Measurements from ENCODE around the gene LIPC.

The LIPC gene

GRCh38 chr15:58423205-58423604 lies 8.6 kb upstream of the LIPC start:
- no peak for TF ChIP-seq CTCF (IDR thresholded peaks at IDR 0.05)
- no peak for TF ChIP-seq ZFX (IDR thresholded peaks at IDR 0.05; ENCODE audit: borderline replicate concordance)
- H3K27ac ChIP-seq: no peak overlapping the region

GRCh38 chr15:58423831-58424608 lies 7.8 kb upstream of the LIPC start:
- TF ChIP-seq ZFX (IDR thresholded peaks at IDR 0.05; ENCODE audit: borderline replicate concordance) (no peak), CTCF (IDR thresholded peaks at IDR 0.05) (no peak)
- H3K27ac ChIP-seq: no peak overlapping the region

- TF ChIP-seq CTCF (IDR thresholded peaks at IDR 0.05): no peak
- TF ChIP-seq ZFX (IDR thresholded peaks at IDR 0.05; ENCODE audit: borderline replicate concordance): no peak
- no peak overlapping the region for H3K27ac ChIP-seq
These were observed 7.1 kb upstream of the LIPC start for GRCh38 chr15:58424722-58425121.

DNA sequence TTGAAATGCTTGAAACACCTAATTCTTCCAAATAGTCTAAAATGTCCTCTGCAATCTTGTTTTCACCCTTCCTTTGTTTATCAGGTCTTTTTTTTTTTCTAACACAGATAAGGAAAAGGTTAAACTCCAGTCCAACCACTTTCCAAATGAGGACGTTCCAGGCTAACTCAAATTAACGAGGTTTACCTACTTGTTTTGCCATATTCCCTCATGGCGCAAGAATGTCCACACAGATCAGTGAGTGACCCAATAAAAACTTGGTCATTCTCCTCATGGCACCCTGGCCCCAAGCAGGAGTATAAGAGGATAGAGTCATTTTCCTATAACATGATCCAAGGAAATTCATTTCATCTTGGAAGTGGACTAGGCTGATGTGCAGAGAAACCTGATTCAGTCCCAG lies 6.6 kb upstream of the LIPC start:
- TF ChIP-seq CTCF (IDR thresholded peaks at IDR 0.05): no peak
- no peak for TF ChIP-seq ZFX (IDR thresholded peaks at IDR 0.05; ENCODE audit: borderline replicate concordance)

DNA sequence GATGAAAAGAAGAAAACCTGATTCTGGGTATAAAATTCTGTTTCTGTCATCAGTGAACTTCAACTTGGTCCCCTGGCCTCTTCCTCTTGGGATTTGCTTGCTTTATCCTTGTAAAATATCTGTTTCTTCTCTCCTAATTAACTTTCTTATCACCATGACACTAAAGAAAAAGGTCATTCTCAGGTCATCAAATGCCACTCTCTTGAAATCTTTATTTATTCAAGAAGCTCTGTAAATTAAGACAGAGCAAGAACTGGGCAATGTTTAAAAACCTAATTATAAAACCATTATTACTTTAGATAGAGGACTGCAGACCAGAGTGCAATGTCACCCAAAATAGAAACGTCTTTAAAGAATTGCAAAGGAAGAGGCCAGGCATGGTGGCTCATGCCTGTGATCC lies 6.0 kb upstream of the LIPC start:
- H3K27ac ChIP-seq: no peak overlapping the region
- TF ChIP-seq ZFX (IDR thresholded peaks at IDR 0.05; ENCODE audit: borderline replicate concordance): no peak
- TF ChIP-seq CTCF (IDR thresholded peaks at IDR 0.05): no peak

More for the DNA sequence above, 6.6 kb upstream of the LIPC start:
- no peak overlapping the region for H3K27ac ChIP-seq

DNA sequence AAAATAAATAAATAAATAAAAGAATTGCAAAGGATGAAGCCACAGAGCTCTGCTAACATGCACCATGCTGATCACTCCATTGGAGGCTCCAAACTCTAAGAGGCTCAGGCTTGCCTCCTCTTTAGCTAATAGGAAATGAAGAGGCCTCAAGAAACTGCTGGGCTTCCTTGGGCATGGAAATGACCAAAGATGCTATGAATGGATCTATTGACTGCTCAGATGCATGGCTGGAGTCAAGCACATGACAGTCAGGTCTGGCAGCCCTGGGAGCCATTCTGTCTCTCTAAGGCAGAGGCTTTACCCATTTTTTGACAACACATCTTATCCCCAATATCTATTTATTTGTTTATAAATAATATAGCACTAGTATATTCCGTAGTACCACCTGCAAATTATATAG lies 5.3 kb upstream of the LIPC start:
- H3K27ac ChIP-seq: no peak overlapping the region
- TF ChIP-seq CTCF (IDR thresholded peaks at IDR 0.05) (no peak), ZFX (IDR thresholded peaks at IDR 0.05; ENCODE audit: borderline replicate concordance) (no peak)

DNA sequence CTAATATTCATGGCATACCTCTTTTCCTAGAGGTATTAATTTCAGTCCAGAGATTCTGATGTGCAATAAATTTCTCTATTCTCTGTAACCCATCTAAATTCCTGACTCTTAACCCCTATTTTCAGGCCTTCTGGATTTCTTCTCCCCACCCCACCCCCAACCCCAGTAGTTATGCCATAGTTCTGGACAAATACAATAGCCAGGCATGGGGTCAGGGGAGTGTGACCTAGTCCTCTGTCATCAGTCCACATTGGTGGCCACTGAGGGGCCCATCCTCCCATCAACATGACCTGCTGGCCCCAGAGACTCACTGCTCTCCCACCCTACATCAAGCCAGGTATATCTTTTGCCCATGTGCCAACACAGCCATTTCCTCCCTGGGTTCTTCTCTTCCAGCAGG lies 3.8 kb upstream of the LIPC start:
- no peak overlapping the region for H3K27ac ChIP-seq
- TF ChIP-seq CTCF (IDR thresholded peaks at IDR 0.05) (no peak), ZFX (IDR thresholded peaks at IDR 0.05; ENCODE audit: borderline replicate concordance) (no peak)
